HG03378 (cell line): ENCODE measurements around the gene FAM156B.
"Not testable (repeated sequence)": the region's sequence is repeated elsewhere in the genome, so short reads cannot be mapped to it uniquely, and the experiment has no call there.

Experiments
- ATAC-seq: cut with Tn5 transposase; IDR thresholded peaks from one replicate; pipeline ENCODE4 v1.9.1; 2021; ENCODE audit warnings: mild to moderate bottlenecking, moderate library complexity; ENCODE audit not compliant: unreplicated experiment

Gene FAM156B

GRCh38 chrX:52896855-52897709, at the start of gene FAM156B:
Gene FAM156B (plus strand): TSS chrX:52897330. CDS start chrX:52907226, 9,896 bp downstream.
- ATAC-seq: peak; percentile 78

- no peak for ATAC-seq
Measured at GRCh38 chrX:52852110-52852860, 44.8 kb upstream of the FAM156B start.

GRCh38 chrX:52856991-52857525, 40.1 kb upstream of the FAM156B start:
- ATAC-seq: not testable (repeated sequence)

- ATAC-seq: no peak
Measured at GRCh38 chrX:52865343-52865998, 31.7 kb upstream of the FAM156B start.

GRCh38 chrX:52867610-52868348, 29.4 kb upstream of the FAM156B start, which contains the start of gene XAGE3:
Gene XAGE3 (minus strand): TSS chrX:52868083. CDS start chrX:52867133, 950 bp downstream.
- ATAC-seq: no peak

- ATAC-seq: no peak
Measured at GRCh38 chrX:52870046-52870445, 27.1 kb upstream of the FAM156B start.

GRCh38 chrX:52873825-52874224, 23.3 kb upstream of the FAM156B start:
- ATAC-seq: not testable (repeated sequence)

- no peak for ATAC-seq
Measured at GRCh38 chrX:52874661-52875060, 22.5 kb upstream of the FAM156B start.

- ATAC-seq: not testable (repeated sequence)
Measured at GRCh38 chrX:52875436-52875835, 21.7 kb upstream of the FAM156B start.

- ATAC-seq: not testable (repeated sequence)
Measured at GRCh38 chrX:52876386-52876785, 20.7 kb upstream of the FAM156B start.

GRCh38 chrX:52887459-52887858, 9.7 kb upstream of the FAM156B start:
- not testable (repeated sequence) for ATAC-seq

- ATAC-seq: not testable (repeated sequence)
Measured at GRCh38 chrX:52888090-52888489, 9.0 kb upstream of the FAM156B start.

- ATAC-seq: peak; percentile 24
Measured at GRCh38 chrX:52896438-52896837, 692 bp upstream of the FAM156B start.

- ATAC-seq: not testable (repeated sequence)
Measured at GRCh38 chrX:52905531-52905930, 8.4 kb downstream of the FAM156B start.

- ATAC-seq: not testable (repeated sequence)
Measured at GRCh38 chrX:52906072-52906471, 8.9 kb downstream of the FAM156B start.

GRCh38 chrX:52907137-52907536, 10.0 kb downstream of the FAM156B start:
- not testable (repeated sequence) for ATAC-seq

GRCh38 chrX:52907900-52908299, 10.8 kb downstream of the FAM156B start:
- ATAC-seq: not testable (repeated sequence)

- not testable (repeated sequence) for ATAC-seq
Measured at GRCh38 chrX:52909313-52909969, 12.3 kb downstream of the FAM156B start.

GRCh38 chrX:52913681-52914080, 16.6 kb downstream of the FAM156B start:
- ATAC-seq: not testable (repeated sequence)

GRCh38 chrX:52914704-52915103, 17.6 kb downstream of the FAM156B start:
- ATAC-seq: not testable (repeated sequence)
